ENCODE data around the gene EYA2.

GRCh38 chr20:47141350-47141921, 246.8 kb downstream of the EYA2 start:
- no peak for TF ChIP-seq CTCF (IDR thresholded peaks at IDR 0.05; ENCODE audit: low read depth, low read length)
- TF ChIP-seq POLR2A (IDR thresholded peaks at IDR 0.05; ENCODE audit: extremely low read depth, insufficient read length): no peak

Measured in NB4 (cell line).